GM21526 (cell line): ENCODE measurements around the gene TXN2.

Experiments
- ATAC-seq: cut with Tn5 transposase; IDR thresholded peaks from one replicate; pipeline ENCODE4 v1.9.1; 2021; ENCODE audit warnings: moderate library complexity; ENCODE audit not compliant: unreplicated experiment, low FRiP score

Gene TXN2

GRCh38 chr22:36486619-36487384 is 5.4 kb upstream of the TXN2 start:
- no peak for ATAC-seq

- no peak for ATAC-seq
Observed at GRCh38 chr22:36480941-36481392, 473 bp downstream of the TXN2 start.

GRCh38 chr22:36478966-36479365 is 2.5 kb downstream of the TXN2 start:
- no peak for ATAC-seq

- ATAC-seq, result no peak
Observed at GRCh38 chr22:36475341-36475740, 6.1 kb downstream of the TXN2 start.

GRCh38 chr22:36472689-36473088 is 8.8 kb downstream of the TXN2 start:
- ATAC-seq, result no peak

GRCh38 chr22:36471341-36471821 is 10.1 kb downstream of the TXN2 start:
- no peak for ATAC-seq

GRCh38 chr22:36470994-36471331 is 10.5 kb downstream of the TXN2 start:
- ATAC-seq, result no peak

- ATAC-seq, result no peak
Observed at GRCh38 chr22:36470162-36470993, 11.1 kb downstream of the TXN2 start.

GRCh38 chr22:36469094-36469710 is 12.2 kb downstream of the TXN2 start:
- ATAC-seq, result no peak

GRCh38 chr22:36467946-36468345 is 13.5 kb downstream of the TXN2 start:
- no peak for ATAC-seq

GRCh38 chr22:36467042-36467810 is 14.2 kb downstream of the TXN2 start:
- no peak for ATAC-seq

GRCh38 chr22:36466258-36466657 is 15.2 kb downstream of the TXN2 start:
- no peak for ATAC-seq

GRCh38 chr22:36465232-36466021 is 16.0 kb downstream of the TXN2 start:
- ATAC-seq, result no peak

GRCh38 chr22:36464715-36465231 is 16.7 kb downstream of the TXN2 start:
- no peak for ATAC-seq

GRCh38 chr22:36463783-36464184 is 17.7 kb downstream of the TXN2 start:
- ATAC-seq, result no peak

GRCh38 chr22:36461665-36462649 is 19.5 kb downstream of the TXN2 start:
- no peak for ATAC-seq

GRCh38 chr22:36460202-36460601 is 21.2 kb downstream of the TXN2 start:
- no peak for ATAC-seq

- no peak for ATAC-seq
Observed at GRCh38 chr22:36457688-36458450, 23.6 kb downstream of the TXN2 start.
